ENCODE data around the gene MAPK14. TPM values are rescaled to one million over a fixed set of nuclear protein-coding genes. Genes with fewer than 3 reads are reported as not detected.
A peak's percentile ranks its signal among the peaks of the same experiment; 100 is the strongest.
"Not testable (repeated sequence)": the region's sequence is repeated elsewhere in the genome, so short reads cannot be mapped to it uniquely, and the experiment has no call there.

The MAPK14 gene
- total RNA-seq, 2 experiments from 2014 or later = 66.7 to 68.6 TPM

DNA sequence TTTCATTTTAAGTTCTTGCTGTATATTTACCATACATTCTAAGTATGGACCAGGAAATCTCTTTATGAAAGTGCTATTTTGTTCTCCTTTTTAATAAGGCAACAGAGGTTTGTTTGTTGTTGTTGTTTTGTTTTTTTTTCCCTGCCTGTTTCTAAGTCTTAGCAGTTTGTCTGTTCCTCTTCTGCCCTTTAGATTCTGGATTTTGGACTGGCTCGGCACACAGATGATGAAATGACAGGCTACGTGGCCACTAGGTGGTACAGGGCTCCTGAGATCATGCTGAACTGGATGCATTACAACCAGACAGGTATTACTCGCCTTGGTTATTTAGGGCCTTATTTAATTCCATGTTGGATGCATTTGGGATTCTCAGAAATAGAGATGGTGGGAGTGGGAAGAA, 48.0 kb downstream of the MAPK14 start:
- Mint-ChIP-seq H3K36me3 (ENCODE audit: low read depth) (peaks cover 50% of the 10 kb centered on the region), H3K4me3 (no peak overlapping the region), H3K9me3 (peaks cover 5% of the 10 kb centered on the region), H3K27me3 (no peaks in the 10 kb centered on the region), H3K27ac (no peak overlapping the region), H3K4me1 (peaks cover 6% of the 10 kb centered on the region)
- ChIA-PET CTCF (interaction anchor here (0.7 kb wide), 1 partner anchor 24 kb away, joined by 3 read pairs; no protein-coding TSS in a partner anchor), POLR2A (no interaction called here)
- DNase-seq = peak; percentile 16

DNA sequence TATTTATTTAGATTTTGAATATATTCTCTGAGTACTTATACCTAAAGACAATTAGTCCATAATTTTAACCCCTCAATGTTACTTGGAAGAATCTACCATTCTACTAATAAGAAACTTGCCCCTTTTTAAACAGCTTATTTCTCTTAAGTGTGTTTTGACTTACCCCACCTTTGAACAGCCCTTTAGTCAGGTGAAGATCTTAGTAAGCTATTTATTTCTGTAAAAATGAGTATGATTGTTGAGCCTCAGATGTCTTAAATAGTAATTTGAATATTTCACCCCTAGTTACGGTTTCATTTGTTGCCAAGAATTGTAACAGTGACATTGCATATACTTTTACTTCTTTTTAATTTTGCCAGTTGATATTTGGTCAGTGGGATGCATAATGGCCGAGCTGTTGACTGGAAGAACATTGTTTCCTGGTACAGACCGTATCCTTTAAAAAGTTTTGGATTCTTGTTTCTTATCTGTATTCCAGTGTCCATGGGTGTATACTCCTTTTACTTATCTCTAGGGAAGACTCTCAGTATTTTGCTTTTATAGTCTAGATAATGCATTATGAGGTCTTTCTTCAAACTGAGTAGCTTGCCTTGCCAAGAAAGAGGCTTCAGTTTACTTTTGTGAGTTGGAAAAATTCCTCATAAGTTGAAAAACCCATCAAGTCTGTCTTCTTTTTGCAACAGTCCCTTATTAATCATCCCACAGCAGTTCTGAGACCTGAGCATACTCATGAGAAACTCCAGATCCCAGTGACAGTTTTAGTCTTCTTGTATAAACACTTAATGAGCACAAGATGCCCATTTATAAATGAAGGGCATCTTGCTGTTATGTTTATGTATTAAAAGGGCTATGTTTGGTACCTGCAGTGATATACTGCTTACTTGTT, 48.8 kb downstream of the MAPK14 start:
- Mint-ChIP-seq H3K36me3 (ENCODE audit: low read depth) (peaks cover 57% of the 10 kb centered on the region), H3K4me1 (peaks cover 6% of the 10 kb centered on the region), H3K27ac (peak overlapping the region; percentile 43), H3K4me3 (no peak overlapping the region), H3K27me3 (no peaks in the 10 kb centered on the region), H3K9me3 (peaks cover 9% of the 10 kb centered on the region)
- POLR2A ChIA-PET = no interaction called here
- DNase-seq = no peak
- CTCF ChIA-PET = interaction anchor here (0.5 to 0.7 kb wide), 2 partner anchors 25 to 458 kb away, joined by 3 read pairs; no protein-coding TSS in a partner anchor

GRCh38 chr6:36078159-36078558, 50.6 kb downstream of the MAPK14 start:
- no peak for DNase-seq
- H3K36me3 Mint-ChIP-seq (ENCODE audit: low read depth) = peaks cover 70% of the 10 kb centered on the region

DNA sequence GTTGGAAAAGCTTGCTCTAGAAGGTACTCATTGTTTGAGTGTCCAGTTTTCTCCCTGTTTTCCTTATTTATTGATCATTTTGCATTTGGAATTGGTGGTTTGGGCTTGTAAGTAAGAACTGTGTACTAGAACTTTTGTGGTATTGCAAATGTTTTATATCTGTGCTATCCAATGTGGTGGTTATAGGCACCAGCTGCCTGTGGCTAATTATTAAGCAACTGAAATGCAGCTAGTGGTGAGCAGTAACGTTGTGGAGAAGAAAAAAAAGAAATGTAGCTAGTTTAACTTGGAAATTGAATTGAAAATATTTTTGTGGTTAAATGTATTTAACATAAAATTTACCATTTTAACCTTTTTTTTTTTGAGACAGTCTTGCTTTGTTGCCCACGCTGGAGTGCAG, 52.0 kb downstream of the MAPK14 start:
- H3K4me3 Mint-ChIP-seq = no peak overlapping the region
- peaks cover 25% of the 10 kb centered on the region for H3K9me3 Mint-ChIP-seq
- peaks cover 4% of the 10 kb centered on the region for H3K4me1 Mint-ChIP-seq
- no peak overlapping the region for H3K27ac Mint-ChIP-seq
- ChIA-PET POLR2A (no interaction called here), CTCF (interaction anchor here (0.6 kb wide), 3 partner anchors 58 to 243 kb away, joined by 3 read pairs; no protein-coding TSS in a partner anchor)
- DNase-seq = no peak
- no peaks in the 10 kb centered on the region for H3K27me3 Mint-ChIP-seq
- peaks cover 79% of the 10 kb centered on the region for H3K36me3 Mint-ChIP-seq (ENCODE audit: low read depth)

More at GRCh38 chr6:36078159-36078558, 50.6 kb downstream of the MAPK14 start:
- no peak overlapping the region for H3K27ac Mint-ChIP-seq
- CTCF ChIA-PET = interaction anchor here (1.9 kb wide), 1 partner anchor 9 kb away, joined by 4 read pairs; no protein-coding TSS in a partner anchor
- peaks cover 4% of the 10 kb centered on the region for H3K4me1 Mint-ChIP-seq
- H3K9me3 Mint-ChIP-seq = peaks cover 20% of the 10 kb centered on the region
- POLR2A ChIA-PET = no interaction called here
- H3K27me3 Mint-ChIP-seq = no peaks in the 10 kb centered on the region
- H3K4me3 Mint-ChIP-seq = no peak overlapping the region

GRCh38 chr6:36082318-36082717, 54.7 kb downstream of the MAPK14 start:
- H3K4me3 Mint-ChIP-seq = no peak overlapping the region
- H3K27ac Mint-ChIP-seq = no peak overlapping the region
- peaks cover 84% of the 10 kb centered on the region for H3K36me3 Mint-ChIP-seq (ENCODE audit: low read depth)
- no peak for DNase-seq
- H3K27me3 Mint-ChIP-seq = no peaks in the 10 kb centered on the region
- ChIA-PET CTCF (interaction anchor here (0.6 to 1.1 kb wide), 2 partner anchors 53 to 55 kb away, joined by 4 to 6 read pairs; partner anchors contain the start of gene MAPK14), POLR2A (no interaction called here)
- peaks cover 36% of the 10 kb centered on the region for H3K9me3 Mint-ChIP-seq
- peaks cover 2% of the 10 kb centered on the region for H3K4me1 Mint-ChIP-seq

- ChIA-PET POLR2A (no interaction called here), CTCF (interaction anchor here (1.7 to 4.5 kb wide), 2 partner anchors 12 to 56 kb away, joined by 5 to 15 read pairs; partner anchors contain the start of gene MAPK14)
- Mint-ChIP-seq H3K4me3 (no peak overlapping the region), H3K27ac (no peak overlapping the region), H3K9me3 (peaks cover 42% of the 10 kb centered on the region), H3K4me1 (peaks cover 2% of the 10 kb centered on the region), H3K27me3 (no peaks in the 10 kb centered on the region), H3K36me3 (ENCODE audit: low read depth) (peaks cover 88% of the 10 kb centered on the region)
- no peak for DNase-seq
Measured at GRCh38 chr6:36083446-36083845, 55.8 kb downstream of the MAPK14 start.

GRCh38 chr6:36088204-36088603, 60.6 kb downstream of the MAPK14 start:
- POLR2A ChIA-PET, H3K27ac Mint-ChIP-seq, DNase-seq, CTCF ChIA-PET, H3K4me3 Mint-ChIP-seq, H3K4me1 Mint-ChIP-seq, H3K27me3 Mint-ChIP-seq: not testable (repeated sequence)
- H3K36me3 Mint-ChIP-seq (ENCODE audit: low read depth) = peaks cover 55% of the 10 kb centered on the region
- H3K9me3 Mint-ChIP-seq = peaks cover 22% of the 10 kb centered on the region

DNA sequence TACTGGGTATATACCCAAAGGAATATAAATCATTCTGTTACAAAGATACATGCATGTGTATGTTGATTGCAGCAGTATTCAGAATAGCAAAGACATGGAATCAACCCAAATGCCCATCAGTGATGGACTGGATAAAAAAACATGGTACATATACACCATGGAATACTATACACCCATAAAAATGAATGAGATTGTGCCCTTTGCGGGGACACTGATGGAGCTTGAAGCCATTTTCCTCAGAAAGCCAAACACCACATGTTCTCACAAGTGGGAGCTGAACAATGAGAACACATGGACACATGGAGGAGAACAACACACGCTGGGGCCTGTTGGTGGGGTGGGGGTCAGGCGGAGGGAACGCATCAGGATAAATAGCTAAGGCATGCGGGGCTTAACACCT, 61.4 kb downstream of the MAPK14 start:
- no peaks in the 10 kb centered on the region for H3K27me3 Mint-ChIP-seq
- no peak for DNase-seq
- CTCF ChIA-PET = interaction anchor here (0.6 kb wide), 2 partner anchors 129 to 424 kb away, joined by 3 to 4 read pairs; no protein-coding TSS in a partner anchor
- no peak overlapping the region for H3K4me3 Mint-ChIP-seq
- no peak overlapping the region for H3K27ac Mint-ChIP-seq
- H3K36me3 Mint-ChIP-seq (ENCODE audit: low read depth) = peaks cover 46% of the 10 kb centered on the region
- H3K9me3 Mint-ChIP-seq = peaks cover 22% of the 10 kb centered on the region
- H3K4me1 Mint-ChIP-seq = no peaks in the 10 kb centered on the region
- POLR2A ChIA-PET = no interaction called here

DNA sequence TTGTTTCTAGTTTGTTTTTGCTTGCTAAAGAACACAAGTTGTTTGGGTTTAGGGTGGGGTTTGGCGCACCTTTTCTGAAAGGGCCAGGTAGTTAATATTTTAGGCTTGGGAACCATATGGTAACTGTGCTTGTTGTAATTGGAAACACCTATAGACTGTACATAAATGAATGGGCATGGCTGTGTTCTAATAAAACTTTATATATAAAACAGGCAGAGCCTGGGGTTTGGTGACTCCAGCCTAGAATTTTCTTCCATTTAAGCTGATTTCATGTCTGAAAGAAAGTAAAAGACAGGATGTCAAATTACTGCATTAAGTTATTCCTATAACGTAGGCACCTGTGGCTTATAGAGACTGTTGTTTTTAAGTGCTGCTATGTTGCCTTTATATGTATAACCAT, 66.6 kb downstream of the MAPK14 start:
- CTCF ChIA-PET = interaction anchor here (0.6 to 5.9 kb wide), 9 partner anchors 9 to 689 kb away, joined by 3 to 45 read pairs (median 4); partner anchors contain the start of gene MAPK14
- peaks cover 13% of the 10 kb centered on the region for H3K36me3 Mint-ChIP-seq (ENCODE audit: low read depth)
- peaks cover 24% of the 10 kb centered on the region for H3K4me1 Mint-ChIP-seq
- H3K27ac Mint-ChIP-seq = no peak overlapping the region
- DNase-seq = no peak
- H3K4me3 Mint-ChIP-seq = no peak overlapping the region
- no peaks in the 10 kb centered on the region for H3K9me3 Mint-ChIP-seq
- no peaks in the 10 kb centered on the region for H3K27me3 Mint-ChIP-seq
- POLR2A ChIA-PET = no interaction called here

GRCh38 chr6:36094753-36095496, 67.3 kb downstream of the MAPK14 start:
- Mint-ChIP-seq H3K27ac (peak overlapping the region; percentile 47), H3K27me3 (no peaks in the 10 kb centered on the region), H3K4me1 (peaks cover 31% of the 10 kb centered on the region), H3K36me3 (ENCODE audit: low read depth) (peaks cover 13% of the 10 kb centered on the region), H3K9me3 (no peaks in the 10 kb centered on the region), H3K4me3 (no peak overlapping the region)
- CTCF ChIA-PET = interaction anchor here (0.5 to 5.9 kb wide), 19 partner anchors 9 to 1597 kb away, joined by 3 to 45 read pairs (median 4); partner anchors contain the start of gene MAPK14
- DNase-seq = peak; percentile 85
- POLR2A ChIA-PET = no interaction called here

GRCh38 chr6:36095497-36096391, 68.1 kb downstream of the MAPK14 start:
- no peak for DNase-seq
- H3K27ac Mint-ChIP-seq = peak overlapping the region; percentile 27
- ChIA-PET CTCF (interaction anchor here (0.5 to 5.9 kb wide), 21 partner anchors 8 to 1597 kb away, joined by 3 to 45 read pairs (median 4); partner anchors contain the start of gene MAPK14), POLR2A (no interaction called here)
- no peaks in the 10 kb centered on the region for H3K27me3 Mint-ChIP-seq
- no peaks in the 10 kb centered on the region for H3K9me3 Mint-ChIP-seq
- peaks cover 37% of the 10 kb centered on the region for H3K4me1 Mint-ChIP-seq
- H3K36me3 Mint-ChIP-seq (ENCODE audit: low read depth) = peaks cover 18% of the 10 kb centered on the region
- no peak overlapping the region for H3K4me3 Mint-ChIP-seq
